ENCODE results near the gene SORD.
"Not testable (repeated sequence)": the region's sequence is repeated elsewhere in the genome, so short reads cannot be mapped to it uniquely, and the experiment has no call there.

SORD gene

DNA sequence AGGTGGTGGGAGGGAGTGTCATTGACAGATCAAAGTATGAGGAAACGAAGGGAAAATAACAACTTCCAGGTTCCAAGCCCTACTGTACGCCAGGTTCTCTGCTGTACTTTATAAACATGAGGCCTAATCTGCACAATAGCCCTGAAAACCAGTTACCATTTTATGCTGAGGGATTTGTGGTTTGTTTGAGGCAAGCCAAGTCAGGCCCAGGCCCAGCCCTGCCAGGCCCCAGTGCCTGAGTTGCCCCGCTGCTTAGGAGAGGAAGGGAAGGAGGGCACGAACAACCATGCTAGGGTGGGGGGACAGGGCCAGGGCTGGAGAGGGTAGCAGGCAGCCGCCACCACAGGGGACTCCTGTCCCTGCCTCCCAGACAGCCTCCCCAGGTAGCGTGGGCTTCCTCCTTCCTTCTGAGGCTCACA is 47.0 kb downstream of the SORD start:
- DNase-seq = not testable (repeated sequence)

DNA sequence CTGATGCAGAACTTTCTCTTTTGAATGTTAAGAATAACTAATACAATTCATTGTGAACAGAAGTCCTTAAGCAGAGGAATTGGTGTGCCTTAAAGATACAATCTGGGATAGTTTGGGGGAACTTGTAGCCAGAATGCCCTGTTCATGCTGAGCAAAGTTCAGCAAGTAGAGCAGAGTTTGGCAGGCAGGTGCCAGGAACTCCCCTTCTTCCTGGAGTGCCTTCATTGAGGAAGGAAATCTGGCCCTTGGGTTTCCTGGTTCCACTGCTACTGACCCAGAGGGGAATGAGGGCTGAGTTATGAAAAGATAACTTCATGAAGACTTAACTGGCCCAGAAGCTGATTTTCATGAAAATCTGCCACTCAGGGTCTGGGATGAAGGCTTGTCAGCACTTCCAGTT is 50.6 kb downstream of the SORD start:
- DNase-seq = not testable (repeated sequence)

GRCh38 chr15:45075440-45076320 is 52.7 kb downstream of the SORD start:
- not testable (repeated sequence) for DNase-seq

DNA sequence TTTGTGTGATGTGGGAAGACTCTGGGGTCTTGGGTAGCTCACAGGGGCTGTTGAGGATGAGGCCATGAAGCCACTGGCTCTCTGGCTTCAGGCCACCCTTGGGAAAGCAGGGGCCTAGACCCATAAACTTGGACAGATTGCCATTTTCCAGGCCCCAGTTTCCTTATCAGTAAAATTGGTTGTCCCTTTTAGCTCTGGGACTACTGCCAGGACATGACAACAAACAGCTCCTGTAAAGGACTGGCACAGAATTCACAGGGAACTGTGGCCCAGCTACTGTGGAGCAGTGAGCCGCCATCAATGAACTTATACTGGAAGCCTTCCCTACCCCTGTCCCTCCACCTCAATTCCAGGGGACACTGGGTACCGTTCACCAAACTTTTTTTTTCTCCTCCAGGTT is 54.4 kb downstream of the SORD start:
- DNase-seq = not testable (repeated sequence)

- peak; percentile 95 for DNase-seq
These were observed 56.2 kb downstream of the SORD start for GRCh38 chr15:45079201-45079600.

DNA sequence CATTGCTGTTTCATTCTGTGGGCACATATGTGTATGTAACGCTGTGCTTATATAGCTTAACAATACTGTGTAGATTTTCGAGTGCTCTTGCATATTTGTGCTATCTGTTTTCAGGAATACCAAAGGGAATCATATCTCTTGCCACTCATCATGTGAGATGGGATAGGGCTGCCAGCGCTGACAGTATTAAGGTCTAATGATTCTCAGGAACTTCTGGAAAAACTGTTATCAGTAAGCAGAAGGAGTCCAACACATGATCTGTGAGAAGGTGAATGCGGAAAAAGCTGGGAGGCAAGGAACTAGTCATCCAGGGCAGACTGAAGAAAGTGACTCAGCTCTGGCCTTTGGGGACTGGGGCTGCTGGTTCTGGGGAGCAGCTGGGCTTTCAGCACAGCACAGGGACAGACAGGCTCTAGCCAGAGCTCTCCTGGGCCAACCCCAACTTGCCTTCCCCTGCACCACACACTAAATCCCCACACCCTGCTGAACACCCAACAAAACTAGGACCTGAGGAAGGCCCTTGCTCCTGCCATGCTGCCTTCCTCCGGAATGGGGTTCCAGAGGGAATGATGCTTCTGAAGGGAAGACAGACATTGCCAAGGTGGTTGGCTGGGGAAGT is 56.7 kb downstream of the SORD start:
- DNase-seq = not testable (repeated sequence)

DNA sequence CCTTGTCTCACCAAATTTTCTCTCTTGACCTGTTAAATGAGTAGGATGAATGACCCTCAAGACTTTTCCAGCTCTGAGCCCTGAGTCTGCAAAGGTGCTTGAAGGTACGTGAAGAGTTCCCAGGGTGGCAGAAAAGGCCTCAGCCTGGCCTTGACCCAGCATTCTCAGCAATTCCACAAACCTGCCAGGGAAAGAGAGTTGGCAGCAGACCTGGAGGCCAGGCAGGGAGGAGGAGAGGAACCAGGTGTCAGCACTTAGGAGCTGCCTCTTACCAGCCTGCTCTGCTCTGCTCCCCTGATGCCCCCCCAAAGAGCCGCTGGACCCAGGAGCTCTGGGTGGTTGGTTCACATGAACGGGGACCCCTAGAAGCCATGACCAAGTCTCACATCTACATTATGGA is 57.6 kb downstream of the SORD start:
- DNase-seq = not testable (repeated sequence)

DNA sequence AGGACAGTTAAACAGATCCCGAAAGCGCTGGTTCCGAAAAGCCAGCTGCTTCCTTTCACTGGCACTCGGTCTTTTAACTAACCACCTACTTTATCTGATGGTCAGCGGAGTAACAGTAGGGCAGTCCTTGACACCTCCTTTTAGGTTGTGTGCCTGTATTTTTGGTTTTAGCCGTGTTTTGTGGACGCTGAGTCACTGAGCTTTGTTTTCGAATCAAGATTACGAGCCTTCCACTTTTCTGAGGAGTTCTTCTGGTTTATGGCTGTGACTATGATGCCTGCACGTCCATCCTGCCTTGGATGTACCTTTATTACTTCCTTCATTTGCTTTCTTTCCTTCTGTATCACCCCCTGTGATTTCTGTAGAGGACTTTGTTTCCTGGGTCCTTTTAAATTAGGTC is 59.4 kb downstream of the SORD start:
- DNase-seq = not testable (repeated sequence)

GRCh38 chr15:45083223-45083622 is 60.2 kb downstream of the SORD start:
- peak; percentile 69 for DNase-seq

DNA sequence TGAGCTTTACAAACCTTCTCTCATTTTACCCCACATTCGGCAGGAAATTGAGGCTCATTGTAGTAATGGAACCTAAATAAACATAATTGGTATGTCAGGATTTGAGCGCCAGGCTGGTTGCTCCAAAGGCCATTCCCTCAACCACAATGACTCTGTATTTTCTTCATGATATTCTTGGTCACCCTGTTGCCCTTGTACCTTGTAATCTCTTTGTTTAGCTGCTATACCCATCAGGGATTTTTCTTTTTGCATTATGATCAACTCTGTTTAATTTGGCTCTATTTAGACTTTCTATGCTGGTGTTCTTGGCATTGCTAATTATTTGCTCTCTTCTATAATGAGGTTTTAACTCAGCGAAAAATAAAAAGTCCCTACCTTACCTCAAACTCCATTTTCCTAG is 61.2 kb downstream of the SORD start:
- DNase-seq = no peak

- DNase-seq = no peak
These were observed 64.5 kb downstream of the SORD start for GRCh38 chr15:45087513-45087912.

GRCh38 chr15:45088801-45089711 is 66.1 kb downstream of the SORD start:
- DNase-seq = no peak

GRCh38 chr15:45089712-45090373 is 66.8 kb downstream of the SORD start:
- DNase-seq = no peak

GRCh38 chr15:45091161-45091560 is 68.2 kb downstream of the SORD start:
- DNase-seq = no peak

DNA sequence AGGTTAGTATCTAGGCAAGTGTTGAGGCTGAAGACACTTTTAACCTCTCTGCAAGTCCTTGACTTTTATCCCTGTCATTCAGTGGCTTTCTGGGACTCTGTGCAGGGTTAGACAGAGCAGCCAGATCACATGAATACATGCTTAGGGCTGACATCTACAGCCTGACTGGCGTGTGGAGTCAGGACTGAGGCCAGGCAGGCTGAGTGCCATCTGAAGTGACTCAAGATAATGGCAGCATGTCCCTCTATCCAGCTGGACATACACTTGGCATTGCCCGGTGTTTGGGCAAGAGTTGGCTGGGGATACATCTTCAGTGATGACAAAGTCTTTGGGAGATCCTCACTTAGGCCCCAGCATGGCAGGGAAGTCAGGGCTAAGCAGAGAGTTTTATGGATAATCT is 68.6 kb downstream of the SORD start:
- no peak for DNase-seq

- no peak for DNase-seq
These were observed 70.0 kb downstream of the SORD start for GRCh38 chr15:45093013-45093412.

GRCh38 chr15:45093622-45094357 is 70.8 kb downstream of the SORD start:
- no peak for DNase-seq

GRCh38 chr15:45094358-45094730 is 71.3 kb downstream of the SORD start:
- DNase-seq = no peak

GRCh38 chr15:45095661-45096060 is 72.7 kb downstream of the SORD start:
- no peak for DNase-seq

- no peak for DNase-seq
These were observed 74.5 kb downstream of the SORD start for GRCh38 chr15:45097466-45097865.

- DNase-seq = no peak
These were observed 76.7 kb downstream of the SORD start for GRCh38 chr15:45099549-45100165.

All from NCI-H2171 treated with DMSO at 0.1 percent for 48 hours (cell line).